ENCODE measurements around the gene TMEM131L. TPM values are rescaled to one million over a fixed set of nuclear protein-coding genes. Genes with fewer than 3 reads are reported as not detected.
"Not testable (repeated sequence)": the region's sequence is repeated elsewhere in the genome, so short reads cannot be mapped to it uniquely, and the experiment has no call there.

Gene TMEM131L
- total and polyA plus RNA-seq, 7 donors, result 0.60 to 27.2 (median 12.1) TPM

DNA sequence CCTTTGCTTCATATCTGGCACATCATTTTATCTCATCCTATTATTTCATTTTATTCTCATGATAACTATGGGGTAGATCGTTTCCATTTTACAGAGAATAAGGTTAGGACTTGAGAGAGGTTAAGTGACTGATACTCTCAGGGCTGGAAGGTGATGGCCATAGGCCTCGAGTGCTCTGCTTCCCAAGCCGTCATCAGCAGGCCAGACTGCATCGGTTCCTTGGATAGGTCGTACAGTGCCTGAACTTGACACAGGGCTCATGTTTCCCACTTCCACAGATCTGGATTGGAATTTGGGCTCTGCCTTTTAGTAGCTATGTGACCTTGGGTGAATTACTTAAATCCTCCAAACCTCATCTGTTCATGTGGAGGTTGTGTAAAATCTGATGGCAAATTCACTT lies 81.4 kb downstream of the TMEM131L start:
- intact Hi-C loops (cut with DNase I), result no loop called here
- H3K27me3 ChIP-seq, result no peaks in the 10 kb centered on the region
- no peaks in the 10 kb centered on the region for H3K36me3 ChIP-seq
- TF ChIP-seq, protein P1, sequence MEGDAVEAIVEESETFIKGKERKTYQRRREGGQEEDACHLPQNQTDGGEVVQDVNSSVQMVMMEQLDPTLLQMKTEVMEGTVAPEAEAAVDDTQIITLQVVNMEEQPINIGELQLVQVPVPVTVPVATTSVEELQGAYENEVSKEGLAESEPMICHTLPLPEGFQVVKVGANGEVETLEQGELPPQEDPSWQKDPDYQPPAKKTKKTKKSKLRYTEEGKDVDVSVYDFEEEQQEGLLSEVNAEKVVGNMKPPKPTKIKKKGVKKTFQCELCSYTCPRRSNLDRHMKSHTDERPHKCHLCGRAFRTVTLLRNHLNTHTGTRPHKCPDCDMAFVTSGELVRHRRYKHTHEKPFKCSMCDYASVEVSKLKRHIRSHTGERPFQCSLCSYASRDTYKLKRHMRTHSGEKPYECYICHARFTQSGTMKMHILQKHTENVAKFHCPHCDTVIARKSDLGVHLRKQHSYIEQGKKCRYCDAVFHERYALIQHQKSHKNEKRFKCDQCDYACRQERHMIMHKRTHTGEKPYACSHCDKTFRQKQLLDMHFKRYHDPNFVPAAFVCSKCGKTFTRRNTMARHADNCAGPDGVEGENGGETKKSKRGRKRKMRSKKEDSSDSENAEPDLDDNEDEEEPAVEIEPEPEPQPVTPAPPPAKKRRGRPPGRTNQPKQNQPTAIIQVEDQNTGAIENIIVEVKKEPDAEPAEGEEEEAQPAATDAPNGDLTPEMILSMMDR (IDR thresholded peaks at IDR 0.05), result no peak
- TF ChIP-seq POLR2A (IDR thresholded peaks at IDR 0.05) (no peak), POLR2AphosphoS5 (IDR thresholded peaks at IDR 0.05) (no peak), EP300 (IDR thresholded peaks at IDR 0.05) (no peak)
- H3K9me3 ChIP-seq, result no peaks in the 10 kb centered on the region
- no peak overlapping the region for H3K4me3 ChIP-seq
- H3K4me1 ChIP-seq, result peaks cover 0 to 16% (median 9%) of the 10 kb centered on the region in 4 donors
- H3K27ac ChIP-seq, result no peak overlapping the region
- DNase-seq, result no peak
- 88 to 94% methylated on average over 5 of the region's 5 CpGs for WGBS, 2 donors

GRCh38 chr4:153548907-153549306 lies 82.7 kb downstream of the TMEM131L start:
- H3K4me3 ChIP-seq; H3K9me3 ChIP-seq; H3K36me3 ChIP-seq; intact Hi-C loops (cut with DNase I); DNase-seq; H3K27me3 ChIP-seq: not testable (repeated sequence)
- WGBS, 2 donors, result 93 to 94% methylated on average over 3 of the region's 3 CpGs
- Histone ChIP-seq H3K27ac (peak overlapping the region in 2 of 4 donors; percentile 23 to 31), H3K4me1 (peaks cover 0 to 26% (median 21%) of the 10 kb centered on the region in 4 donors)

GRCh38 chr4:153549405-153549804 lies 83.2 kb downstream of the TMEM131L start:
- H3K36me3 ChIP-seq, result no peaks in the 10 kb centered on the region
- intact Hi-C loops (cut with DNase I), result no loop called here
- no peak for TF ChIP-seq POLR2AphosphoS5 (IDR thresholded peaks at IDR 0.05)
- TF ChIP-seq EP300 (IDR thresholded peaks at IDR 0.05), result no peak
- no peak for TF ChIP-seq POLR2A (IDR thresholded peaks at IDR 0.05)
- TF ChIP-seq, protein P1 (IDR thresholded peaks at IDR 0.05), result no peak
- 88 to 91% methylated on average over 1 of the region's 1 CpG for WGBS, 2 donors
- H3K27me3 ChIP-seq, result no peaks in the 10 kb centered on the region
- H3K27ac ChIP-seq, result peak overlapping the region in 2 of 4 donors; percentile 23 to 31
- peaks cover 0 to 31% (median 26%) of the 10 kb centered on the region in 4 donors for H3K4me1 ChIP-seq
- H3K9me3 ChIP-seq, result no peaks in the 10 kb centered on the region
- no peak overlapping the region for H3K4me3 ChIP-seq
- DNase-seq, result no peak

DNA sequence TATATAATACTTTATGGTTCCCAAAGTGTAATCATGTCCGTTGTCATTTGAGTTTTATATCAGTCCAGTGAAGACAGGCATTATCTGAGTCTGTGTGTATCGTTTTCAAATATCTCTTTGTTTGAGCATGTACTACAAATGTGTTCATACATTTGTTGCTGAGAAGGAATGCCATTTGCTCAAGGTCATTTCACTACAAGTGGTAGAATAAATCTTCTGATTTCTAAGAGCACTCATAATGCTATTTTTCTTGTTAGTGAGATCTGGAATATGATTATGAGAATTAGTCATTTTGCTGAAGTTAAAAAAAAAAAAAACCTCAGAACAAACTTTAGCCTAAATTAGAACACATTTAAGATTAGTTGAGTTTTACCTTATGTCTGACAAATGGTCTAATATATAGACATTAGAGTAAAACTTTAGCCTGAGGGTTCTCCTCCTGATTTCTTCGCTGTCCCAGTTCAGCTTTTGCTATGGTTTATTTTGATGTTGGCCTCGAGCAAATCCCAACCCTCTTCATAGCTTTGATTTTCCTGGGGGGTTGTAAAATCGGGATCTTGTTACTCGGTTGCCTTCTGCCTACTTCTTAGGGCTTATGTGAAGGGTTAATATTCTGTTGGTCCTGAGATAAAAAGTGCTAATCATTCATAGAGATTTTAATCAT lies 87.1 kb downstream of the TMEM131L start:
- Histone ChIP-seq H3K9me3 (no peaks in the 10 kb centered on the region), H3K27me3 (no peaks in the 10 kb centered on the region), H3K36me3 (no peaks in the 10 kb centered on the region), H3K27ac (peak overlapping the region; percentile 33 to 78 (median 63)), H3K4me3 (no peak overlapping the region), H3K4me1 (peaks cover 0 to 49% (median 47%) of the 10 kb centered on the region in 4 donors)
- DNase-seq, result no peak
- TF ChIP-seq POLR2AphosphoS5 (IDR thresholded peaks at IDR 0.05), result no peak
- TF ChIP-seq, protein P1 (IDR thresholded peaks at IDR 0.05), result no peak
- TF ChIP-seq POLR2A (IDR thresholded peaks at IDR 0.05), result no peak
- no peak for TF ChIP-seq EP300 (IDR thresholded peaks at IDR 0.05)
- intact Hi-C loops (cut with DNase I), result no loop called here
- 68 to 74% methylated on average over 6 of the region's 6 CpGs for WGBS, 2 donors

DNA sequence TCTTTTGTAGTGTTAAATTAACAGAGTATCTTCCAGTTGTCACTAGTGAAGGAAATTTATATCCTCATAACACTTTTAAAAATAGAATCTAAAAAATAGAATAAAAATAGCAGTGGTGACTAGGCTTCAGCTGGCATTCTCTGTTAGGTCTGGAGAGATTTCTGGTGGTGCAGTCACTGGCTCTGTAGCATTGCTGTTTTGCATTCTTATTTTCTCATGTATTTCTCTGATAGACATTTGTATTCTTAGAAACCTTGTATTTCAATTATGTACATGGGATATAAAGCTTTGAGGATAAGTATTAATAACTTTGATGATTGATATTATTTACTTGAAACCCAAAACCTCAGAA lies 87.6 kb downstream of the TMEM131L start:
- no peak overlapping the region for H3K4me3 ChIP-seq
- peak overlapping the region; percentile 33 to 78 (median 63) for H3K27ac ChIP-seq
- intact Hi-C loops (cut with DNase I), result no loop called here

More for the DNA sequence above, 87.6 kb downstream of the TMEM131L start:
- no peaks in the 10 kb centered on the region for H3K27me3 ChIP-seq
- TF ChIP-seq, protein P1 (IDR thresholded peaks at IDR 0.05), result no peak
- TF ChIP-seq POLR2AphosphoS5 (IDR thresholded peaks at IDR 0.05), result peak in 1 of 4 donors; percentile 35
- TF ChIP-seq POLR2A (IDR thresholded peaks at IDR 0.05), result no peak
- DNase-seq, result no peak
- no peaks in the 10 kb centered on the region for H3K9me3 ChIP-seq
- H3K4me1 ChIP-seq, result peaks cover 0 to 44% (median 42%) of the 10 kb centered on the region in 4 donors
- H3K36me3 ChIP-seq, result no peaks in the 10 kb centered on the region
